Sigmoid colon (tissue), 7 donors: ENCODE measurements around the gene ARHGAP27. TPM values are rescaled to one million over a fixed set of nuclear protein-coding genes. Genes with fewer than 3 reads are reported as not detected.

Experiments used
- DNase-seq: peaks from one replicate; pipeline ENCODE4 v3.0.0-alpha.2; 2019
- H3K27ac ChIP-seq, 4 donors: fragments of 200-600 bp; sonication (generic); one replicate each; pipeline ENCODE4 v1.5.1; 2016 to 2019; ENCODE audit warnings: mild to moderate bottlenecking in 1 of 4
- H3K27me3 ChIP-seq, 3 donors: fragments of 200-600 bp; sonication (generic); one replicate each; pipeline ENCODE4 v1.5.1; 2019; ENCODE audit warnings: mild to moderate bottlenecking in 1 of 3
- H3K36me3 ChIP-seq, 4 donors: fragments of 200-600 bp; sonication (generic); one replicate each; pipeline ENCODE4 v1.5.1; 2016 to 2019
- H3K4me1 ChIP-seq, 4 donors: fragments of 200-600 bp; sonication (generic); one replicate each; pipeline ENCODE4 v1.5.1; 2017 to 2019
- H3K4me3 ChIP-seq, 4 donors: fragments of 200-600 bp; sonication (generic); one replicate each; pipeline ENCODE4 v1.5.1; 2017 to 2019; ENCODE audit warnings: mild to moderate bottlenecking in 2 of 4, moderate library complexity in 1 of 4
- H3K9me3 ChIP-seq, 4 donors: fragments of 200-600 bp in 3 of 4; sonication (generic) in 3 of 4; one replicate each; pipeline versions ENCODE4 v1.5.1 to v1.6.1; 2013 to 2019
- EP300 ChIP-seq, 4 donors: sonication (generic); formaldehyde crosslinking; IDR thresholded peaks; one replicate each; pipeline ENCODE4 v1.6.1; 2017; ENCODE audit warnings: antibody characterized with exemption in 4 of 4
- POLR2A ChIP-seq, 2 donors: fragments of 450-650 bp; IDR thresholded peaks; one replicate each; pipeline ENCODE4 v1.6.1; 2016; ENCODE audit warnings: antibody characterized with exemption in 2 of 2, mild to moderate bottlenecking in 2 of 2, moderate library complexity in 2 of 2
- POLR2AphosphoS5 ChIP-seq, 4 donors: sonication (generic); formaldehyde crosslinking; IDR thresholded peaks; one replicate each; pipeline ENCODE4 v1.6.1; 2017; ENCODE audit warnings: antibody characterized with exemption in 4 of 4
- WGBS, 2 donors: extraction: QIAGEN DNeasy Blood & Tissue Kit; methylation state at CpG; one replicate each; pipeline ENCODE4 v1.1.7; 2013; 5-methylcytosine and 5-hydroxymethylcytosine counted together
- intact Hi-C: fragments of 100-400 bp; cut with DNase I; formaldehyde crosslinking; loops from one replicate; pipeline ENCODE4 v1.15.1; 2023
- polyA plus RNA-seq, 3 donors: library from polyadenylated mRNA; stranded (reverse); fragments of 200-250 nt; gene quantifications; one replicate each; pipeline ENCODE4 v1.2.3, GENCODE V29; 2013
- total RNA-seq, 4 donors: library from RNA; depleted of rRNA; stranded (reverse); fragments of >200 nt; gene quantifications; one replicate each; pipeline ENCODE4 v1.1.0, GENCODE V29; 2016
- TF ChIP-seq, protein P1 (sequence below), 4 experiments: fragments of 450-650 bp in 3 of 4; fragments of 200-600 bp in 1 of 4; IDR thresholded peaks; one replicate each; pipeline ENCODE4 v1.5.1; 2016 to 2019; ENCODE audit warnings: antibody characterized with exemption in 4 of 4, mild to moderate bottlenecking in 3 of 4, moderate library complexity in 2 of 4
- donor health status: healthy with polysubstance abuse.
- donor health status: Bipolar disorder and iron deficiency.
- donor health status: healthy.

ARHGAP27 gene
- total and polyA plus RNA-seq, 7 donors: 9.1 to 144 (median 16.6) TPM

GRCh38 chr17:45428050-45428617, 4.5 kb downstream of the ARHGAP27 start:
- peaks cover 0 to 56% (median 53%) of the 10 kb centered on the region in 4 donors for H3K4me1 ChIP-seq
- DNase-seq: peak; percentile 78
- 2% methylated on average over 26 of the region's 26 CpGs for WGBS, 2 donors
- intact Hi-C loops: no loop called here
- H3K27ac ChIP-seq: no peak overlapping the region
- no peaks in the 10 kb centered on the region for H3K9me3 ChIP-seq
- H3K27me3 ChIP-seq: peaks cover 36 to 67% (median 65%) of the 10 kb centered on the region in 3 donors
- no peaks in the 10 kb centered on the region for H3K36me3 ChIP-seq
- TF ChIP-seq, protein P1, sequence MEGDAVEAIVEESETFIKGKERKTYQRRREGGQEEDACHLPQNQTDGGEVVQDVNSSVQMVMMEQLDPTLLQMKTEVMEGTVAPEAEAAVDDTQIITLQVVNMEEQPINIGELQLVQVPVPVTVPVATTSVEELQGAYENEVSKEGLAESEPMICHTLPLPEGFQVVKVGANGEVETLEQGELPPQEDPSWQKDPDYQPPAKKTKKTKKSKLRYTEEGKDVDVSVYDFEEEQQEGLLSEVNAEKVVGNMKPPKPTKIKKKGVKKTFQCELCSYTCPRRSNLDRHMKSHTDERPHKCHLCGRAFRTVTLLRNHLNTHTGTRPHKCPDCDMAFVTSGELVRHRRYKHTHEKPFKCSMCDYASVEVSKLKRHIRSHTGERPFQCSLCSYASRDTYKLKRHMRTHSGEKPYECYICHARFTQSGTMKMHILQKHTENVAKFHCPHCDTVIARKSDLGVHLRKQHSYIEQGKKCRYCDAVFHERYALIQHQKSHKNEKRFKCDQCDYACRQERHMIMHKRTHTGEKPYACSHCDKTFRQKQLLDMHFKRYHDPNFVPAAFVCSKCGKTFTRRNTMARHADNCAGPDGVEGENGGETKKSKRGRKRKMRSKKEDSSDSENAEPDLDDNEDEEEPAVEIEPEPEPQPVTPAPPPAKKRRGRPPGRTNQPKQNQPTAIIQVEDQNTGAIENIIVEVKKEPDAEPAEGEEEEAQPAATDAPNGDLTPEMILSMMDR (IDR thresholded peaks at IDR 0.05): peak; percentile 73 to 99 (median 96)
- TF ChIP-seq POLR2AphosphoS5 (IDR thresholded peaks at IDR 0.05): no peak
- H3K4me3 ChIP-seq: no peak overlapping the region

GRCh38 chr17:45427181-45427835, 5.4 kb downstream of the ARHGAP27 start:
- Histone ChIP-seq H3K36me3 (no peaks in the 10 kb centered on the region), H3K27me3 (peaks cover 36 to 59% (median 58%) of the 10 kb centered on the region in 3 donors), H3K9me3 (no peaks in the 10 kb centered on the region), H3K4me3 (no peak overlapping the region), H3K27ac (no peak overlapping the region), H3K4me1 (peaks cover 0 to 47% (median 45%) of the 10 kb centered on the region in 4 donors)
- TF ChIP-seq EP300 (IDR thresholded peaks at IDR 0.05): no peak
- TF ChIP-seq, protein P1 (IDR thresholded peaks at IDR 0.05): no peak
- no peak for TF ChIP-seq POLR2AphosphoS5 (IDR thresholded peaks at IDR 0.05)
- TF ChIP-seq POLR2A (IDR thresholded peaks at IDR 0.05): no peak
- WGBS, 2 donors: 78 to 85% methylated on average over 11 of the region's 11 CpGs
- no peak for DNase-seq
- intact Hi-C loops: no loop called here

DNA sequence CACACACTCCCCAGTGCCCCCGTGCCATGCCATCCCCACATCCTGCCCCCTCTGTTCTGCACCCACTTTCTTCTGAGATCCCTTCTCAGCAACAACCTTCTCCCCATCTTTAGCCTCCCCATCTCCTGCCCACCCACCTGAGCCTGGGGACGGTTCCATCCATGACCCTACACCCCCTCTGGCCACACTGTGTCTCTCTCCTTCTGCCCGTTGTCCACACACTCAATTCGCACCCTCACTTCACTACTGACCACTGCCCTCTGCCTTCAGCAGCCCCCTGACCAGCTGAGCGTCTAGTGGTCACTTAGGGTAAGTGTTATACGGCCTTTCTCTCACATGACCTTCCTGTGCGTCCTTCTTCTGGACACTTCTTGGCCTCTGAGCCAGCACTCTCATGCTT, 6.1 kb downstream of the ARHGAP27 start:
- Histone ChIP-seq H3K4me3 (no peak overlapping the region), H3K27ac (no peak overlapping the region), H3K4me1 (peaks cover 0 to 40% (median 37%) of the 10 kb centered on the region in 4 donors), H3K9me3 (no peaks in the 10 kb centered on the region), H3K36me3 (no peaks in the 10 kb centered on the region), H3K27me3 (peaks cover 29 to 52% (median 50%) of the 10 kb centered on the region in 3 donors)
- 78 to 84% methylated on average over 7 of the region's 7 CpGs for WGBS, 2 donors
- no peak for DNase-seq
- intact Hi-C loops: no loop called here
- TF ChIP-seq, protein P1 (IDR thresholded peaks at IDR 0.05): no peak
- no peak for TF ChIP-seq POLR2A (IDR thresholded peaks at IDR 0.05)
- no peak for TF ChIP-seq EP300 (IDR thresholded peaks at IDR 0.05)
- no peak for TF ChIP-seq POLR2AphosphoS5 (IDR thresholded peaks at IDR 0.05)

DNA sequence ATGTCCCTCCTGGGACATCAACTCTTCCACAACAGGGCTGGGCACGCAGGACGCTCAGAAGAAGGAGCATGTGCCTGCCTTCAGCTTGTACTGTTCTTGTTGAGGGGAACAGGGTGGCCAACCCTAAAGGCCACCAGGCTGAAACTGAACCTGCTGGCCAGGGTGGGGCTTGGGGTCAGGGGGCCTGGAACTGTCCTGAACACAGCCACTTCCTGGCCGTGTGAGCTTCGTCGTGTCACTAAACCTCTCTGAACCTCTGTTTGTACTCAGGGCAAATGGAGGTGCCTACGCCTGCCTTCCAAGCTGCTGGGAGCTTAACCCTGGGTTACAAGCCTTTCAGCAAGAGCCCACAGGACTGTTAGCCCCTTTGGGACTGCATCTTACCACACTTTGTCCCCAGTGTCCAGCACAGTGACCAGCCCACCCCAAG, 6.7 kb downstream of the ARHGAP27 start:
- WGBS, 2 donors: 38 to 68% methylated on average over 6 of the region's 6 CpGs
- Histone ChIP-seq H3K27ac (no peak overlapping the region), H3K9me3 (no peaks in the 10 kb centered on the region), H3K4me3 (no peak overlapping the region), H3K4me1 (peaks cover 0 to 34% (median 32%) of the 10 kb centered on the region in 4 donors), H3K36me3 (no peaks in the 10 kb centered on the region), H3K27me3 (peaks cover 25 to 46% (median 44%) of the 10 kb centered on the region in 3 donors)
- no peak for DNase-seq
- intact Hi-C loops: no loop called here
- TF ChIP-seq, protein P1 (IDR thresholded peaks at IDR 0.05): no peak
- no peak for TF ChIP-seq POLR2AphosphoS5 (IDR thresholded peaks at IDR 0.05)
